Retinal pigment epithelial cell (primary cell): ENCODE data around the gene CASQ1.
A peak's percentile ranks its signal among the peaks of the same experiment; 100 is the strongest.

Source experiments
- DNase-seq: peaks from one replicate; pipeline ENCODE4 v3.0.0-alpha.2; 2010; ENCODE audit warnings: low read depth
- H3K4me3 ChIP-seq: 2 replicates; pipeline ENCODE4 v1.5.1; 2011; ENCODE audit warnings: mild to moderate bottlenecking, low read length, control low read depth, moderate library complexity
- TF ChIP-seq, protein P1 (sequence below): conservative IDR thresholded peaks from 2 replicates; pipeline ENCODE4 v1.5.1; 2011; ENCODE audit warnings: low read depth, low read length, control low read depth, inconsistent platforms

CASQ1 gene

DNA sequence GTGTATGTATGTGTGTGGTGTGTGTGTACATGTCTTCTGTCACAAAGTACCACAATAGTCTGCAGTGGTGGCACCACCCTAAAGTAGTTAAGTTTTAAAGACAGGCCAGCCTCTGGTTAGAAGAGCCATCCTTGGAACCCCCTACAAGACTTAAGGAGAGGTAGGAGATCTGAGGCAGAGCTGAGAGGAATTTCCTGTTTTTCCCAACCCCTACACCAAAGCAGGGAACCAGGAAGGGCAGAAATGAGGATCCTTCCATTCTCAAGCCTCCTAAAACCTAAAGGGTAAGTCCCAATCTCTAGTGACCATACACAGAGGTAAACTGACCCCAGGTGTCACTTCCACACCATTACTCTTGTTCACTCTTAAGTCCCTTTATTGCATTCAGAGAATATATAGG is 25.9 kb downstream of the CASQ1 start:
- no peak for DNase-seq
- TF ChIP-seq, protein P1, sequence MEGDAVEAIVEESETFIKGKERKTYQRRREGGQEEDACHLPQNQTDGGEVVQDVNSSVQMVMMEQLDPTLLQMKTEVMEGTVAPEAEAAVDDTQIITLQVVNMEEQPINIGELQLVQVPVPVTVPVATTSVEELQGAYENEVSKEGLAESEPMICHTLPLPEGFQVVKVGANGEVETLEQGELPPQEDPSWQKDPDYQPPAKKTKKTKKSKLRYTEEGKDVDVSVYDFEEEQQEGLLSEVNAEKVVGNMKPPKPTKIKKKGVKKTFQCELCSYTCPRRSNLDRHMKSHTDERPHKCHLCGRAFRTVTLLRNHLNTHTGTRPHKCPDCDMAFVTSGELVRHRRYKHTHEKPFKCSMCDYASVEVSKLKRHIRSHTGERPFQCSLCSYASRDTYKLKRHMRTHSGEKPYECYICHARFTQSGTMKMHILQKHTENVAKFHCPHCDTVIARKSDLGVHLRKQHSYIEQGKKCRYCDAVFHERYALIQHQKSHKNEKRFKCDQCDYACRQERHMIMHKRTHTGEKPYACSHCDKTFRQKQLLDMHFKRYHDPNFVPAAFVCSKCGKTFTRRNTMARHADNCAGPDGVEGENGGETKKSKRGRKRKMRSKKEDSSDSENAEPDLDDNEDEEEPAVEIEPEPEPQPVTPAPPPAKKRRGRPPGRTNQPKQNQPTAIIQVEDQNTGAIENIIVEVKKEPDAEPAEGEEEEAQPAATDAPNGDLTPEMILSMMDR = no peak
- no peak overlapping the region for H3K4me3 ChIP-seq

DNA sequence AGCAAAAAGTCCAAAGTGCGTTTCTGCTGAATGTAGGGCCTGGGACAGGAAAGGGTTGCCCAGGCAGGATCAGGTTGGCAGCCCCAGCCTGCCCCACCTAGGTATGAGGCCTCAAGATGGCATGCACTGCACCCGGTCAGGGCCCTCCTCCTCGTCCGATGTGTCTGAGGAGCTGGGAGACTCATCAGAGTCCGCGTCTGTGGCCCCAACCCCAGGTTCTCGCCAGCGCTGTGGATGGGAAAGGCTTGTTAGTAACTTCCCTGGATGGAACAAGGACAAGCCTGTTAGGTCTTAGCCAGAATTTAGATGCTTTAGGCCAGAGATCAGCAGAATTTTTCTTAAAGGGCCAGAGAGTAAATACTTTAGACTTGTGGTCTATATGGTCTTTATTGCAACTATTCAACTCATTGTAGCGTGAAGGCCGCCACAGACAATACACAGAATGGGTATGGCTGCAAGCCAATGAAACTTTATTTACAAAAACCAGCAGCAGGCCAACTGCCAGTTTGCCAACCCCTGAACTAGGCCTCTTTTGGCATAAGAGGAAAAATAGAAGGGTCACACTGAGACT is 27.2 kb downstream of the CASQ1 start:
- TF ChIP-seq, protein P1 = no peak
- no peak overlapping the region for H3K4me3 ChIP-seq
- no peak for DNase-seq

DNA sequence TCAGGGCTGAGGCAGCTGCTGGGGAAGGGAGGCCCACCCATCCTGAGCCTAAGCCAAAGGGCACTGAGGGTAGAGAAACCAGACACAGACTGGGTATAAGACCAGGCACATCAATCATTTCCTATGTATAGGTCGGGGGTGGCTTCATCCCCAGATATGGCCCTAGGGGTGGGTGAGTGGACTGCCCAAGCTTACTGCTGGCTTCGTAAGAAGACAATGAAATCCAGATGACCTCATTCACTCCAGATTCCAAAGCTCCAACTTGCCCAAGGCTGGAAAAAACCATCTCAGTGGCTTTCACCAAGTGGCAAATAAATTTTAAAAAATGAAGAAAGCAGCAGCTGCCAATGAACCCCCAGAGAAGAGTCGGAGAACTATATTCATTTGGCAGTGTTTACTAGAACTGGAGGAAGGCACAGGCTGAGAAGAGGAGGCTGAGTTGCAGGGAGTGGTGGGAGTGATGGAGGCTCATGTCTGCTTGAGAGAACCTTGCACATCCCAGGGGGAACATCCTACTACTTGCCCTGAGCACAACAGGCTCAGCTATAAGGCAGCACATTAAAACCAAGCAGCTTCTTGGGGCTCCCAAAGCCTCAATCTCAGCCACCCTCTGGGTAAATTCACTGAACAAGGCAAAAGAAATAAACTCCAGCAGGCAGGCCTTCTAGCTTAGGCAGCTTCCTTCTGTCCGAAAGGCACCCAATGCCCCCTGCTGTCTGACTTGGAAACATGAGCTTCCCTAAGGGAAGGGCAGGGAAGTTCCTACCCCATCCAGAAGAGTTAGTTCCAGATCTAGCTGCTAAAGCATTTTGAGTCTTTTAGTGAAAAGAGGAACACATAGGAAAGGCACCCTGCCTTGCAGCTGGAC is 28.9 kb downstream of the CASQ1 start:
- H3K4me3 ChIP-seq = no peak overlapping the region
- no peak for DNase-seq
- TF ChIP-seq, protein P1 = peak; percentile 76

DNA sequence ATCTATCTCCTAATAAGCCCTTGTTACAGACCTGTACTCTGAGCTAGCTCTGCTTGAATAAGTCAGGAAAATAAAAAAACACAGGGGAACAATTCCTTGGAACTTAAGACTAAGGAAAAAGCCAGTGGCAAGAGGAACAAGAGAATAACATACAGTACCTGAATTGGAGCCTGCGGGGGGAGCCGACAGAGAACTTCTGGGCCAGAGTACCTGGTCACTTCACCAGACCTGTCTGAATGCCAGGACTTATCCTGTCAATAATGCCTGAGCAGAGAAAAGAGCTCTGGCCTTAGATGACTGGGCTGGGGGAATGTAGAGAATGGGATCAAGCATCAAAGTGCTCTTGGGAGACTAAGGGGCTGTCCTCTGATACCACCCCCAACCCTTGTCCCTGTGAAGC is 29.9 kb downstream of the CASQ1 start:
- H3K4me3 ChIP-seq = no peak overlapping the region
- TF ChIP-seq, protein P1 = no peak
- DNase-seq = no peak

DNA sequence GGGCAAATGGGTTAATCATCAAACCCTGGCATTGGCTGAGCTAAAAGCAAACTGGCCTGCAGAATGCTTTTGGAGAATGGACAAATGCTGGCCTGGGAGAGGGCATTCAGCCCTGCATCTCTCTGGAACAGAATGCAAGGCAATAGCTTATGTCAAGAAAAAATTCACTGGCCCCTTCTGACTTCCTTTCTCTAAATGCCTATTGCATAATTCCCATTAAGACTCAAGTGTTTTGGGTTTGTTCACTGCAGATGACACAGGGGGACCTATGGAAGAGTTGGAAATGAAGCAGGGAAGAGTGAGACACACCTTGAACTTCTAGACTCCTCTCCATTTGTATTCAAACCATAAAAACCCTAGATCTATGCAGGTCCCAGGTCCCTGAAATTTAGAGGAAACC is 30.7 kb downstream of the CASQ1 start:
- TF ChIP-seq, protein P1 = no peak
- DNase-seq = no peak
- H3K4me3 ChIP-seq = no peak overlapping the region

DNA sequence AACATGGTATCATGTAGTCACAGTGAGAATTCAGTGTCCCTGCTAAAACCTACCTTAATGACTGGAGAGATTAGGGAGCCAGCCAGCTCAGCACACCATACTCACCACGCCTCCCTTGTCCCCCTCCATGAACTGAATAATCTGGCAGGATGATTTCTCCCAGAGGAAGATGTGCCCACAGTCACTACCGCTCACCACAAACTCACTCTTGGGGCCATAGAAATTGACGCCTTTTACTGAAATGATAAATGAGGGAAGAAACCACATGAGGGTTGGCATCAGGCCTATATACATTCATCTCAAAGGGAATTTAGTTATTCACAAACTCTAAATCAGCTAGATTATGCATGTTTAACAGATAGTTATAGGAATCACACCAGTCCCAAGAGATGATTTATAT is 32.2 kb downstream of the CASQ1 start:
- H3K4me3 ChIP-seq = no peak overlapping the region
- DNase-seq = no peak
- TF ChIP-seq, protein P1 = no peak

DNA sequence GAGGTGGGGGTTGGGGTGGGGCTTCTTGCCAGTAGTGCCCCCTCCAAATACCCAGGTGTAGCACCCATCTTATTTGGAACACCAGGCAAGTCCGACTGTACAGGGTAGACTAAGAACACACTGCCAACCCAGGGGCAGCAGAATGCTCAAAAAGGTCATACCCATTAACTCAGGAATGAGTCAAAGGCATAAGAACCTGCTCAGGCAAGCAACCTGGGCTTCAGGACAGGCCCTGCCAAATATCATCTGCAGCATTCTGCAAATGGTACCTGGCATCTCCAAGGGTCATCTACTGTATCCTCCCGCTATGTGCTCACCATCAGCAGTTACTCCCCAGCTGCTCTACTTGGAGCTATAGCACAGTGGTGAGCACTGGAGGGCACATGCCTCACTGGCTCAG is 34.2 kb downstream of the CASQ1 start:
- DNase-seq = no peak
- TF ChIP-seq, protein P1 = no peak

More for the DNA sequence above, 34.2 kb downstream of the CASQ1 start:
- H3K4me3 ChIP-seq = no peak overlapping the region
